MM.1S (cell line): ENCODE data around the gene PRR15.

Experiments used
- DNase-seq: peaks from one replicate; pipeline ENCODE4 v3.0.0-alpha.2; 2015
- H2AFZ ChIP-seq: fragments of 300-600 bp; sonication (generic); 2 replicates; pipeline ENCODE4 v1.6.0; 2016; ENCODE audit warnings: antibody characterized with exemption, low read length
- H3F3A ChIP-seq: fragments of 300-600 bp; sonication (generic); 2 replicates; pipeline ENCODE4 v1.6.1; 2016; ENCODE audit warnings: mild to moderate bottlenecking, antibody characterized with exemption, low read length, moderate library complexity, mixed read lengths; ENCODE audit not compliant: insufficient read depth
- H3K27ac ChIP-seq: fragments of 300-600 bp; sonication (generic); 2 replicates; pipeline ENCODE4 v1.5.1; 2016; ENCODE audit warnings: mild to moderate bottlenecking, low read length
- H3K27me3 ChIP-seq: fragments of 300-600 bp; sonication (generic); replicated peaks from 2 replicates; pipeline ENCODE4 v1.6.0; 2016; ENCODE audit warnings: low read length; ENCODE audit not compliant: insufficient read depth
- H3K36me3 ChIP-seq: fragments of 300-600 bp; sonication (generic); replicated peaks from 2 replicates; pipeline ENCODE4 v1.6.1; 2016; ENCODE audit warnings: mild to moderate bottlenecking, low read length, mixed read lengths; ENCODE audit not compliant: insufficient read depth
- H3K4me1 ChIP-seq: fragments of 300-600 bp; sonication (generic); 2 replicates; pipeline ENCODE4 v1.6.1; 2016; ENCODE audit warnings: low read length, mixed read lengths
- H3K4me2 ChIP-seq: fragments of 300-600 bp; sonication (generic); 2 replicates; pipeline ENCODE4 v1.6.0; 2016; ENCODE audit warnings: low read depth, low read length
- H3K4me3 ChIP-seq: fragments of 300-600 bp; sonication (generic); 2 replicates; pipeline ENCODE4 v1.5.1; 2016; ENCODE audit warnings: low read length, mixed read lengths
- H3K79me2 ChIP-seq: fragments of 300-600 bp; sonication (generic); 2 replicates; pipeline ENCODE4 v1.6.1; 2016; ENCODE audit warnings: mixed run types, low read length, mixed read lengths
- H3K9ac ChIP-seq: fragments of 300-600 bp; sonication (generic); 2 replicates; pipeline ENCODE4 v1.6.1; 2016; ENCODE audit warnings: low read length, mixed read lengths
- H3K9me2 ChIP-seq: fragments of 300-600 bp; sonication (generic); replicated peaks from 2 replicates; pipeline ENCODE4 v1.6.1; 2016; ENCODE audit warnings: mild to moderate bottlenecking, low read length, mixed read lengths; ENCODE audit not compliant: insufficient read depth
- H3K9me3 ChIP-seq: fragments of 300-600 bp; sonication (generic); replicated peaks from 2 replicates; pipeline ENCODE4 v1.6.1; 2016; ENCODE audit warnings: mild to moderate bottlenecking, low read length, mixed read lengths; ENCODE audit not compliant: insufficient read depth
- H4K20me1 ChIP-seq: fragments of 300-600 bp; sonication (generic); 2 replicates; pipeline ENCODE4 v1.6.1; 2016; ENCODE audit warnings: mild to moderate bottlenecking, low read length, moderate library complexity, mixed read lengths; ENCODE audit not compliant: insufficient read depth
- CTCF ChIP-seq: fragments of 300-600 bp; sonication (generic); IDR thresholded peaks from 2 replicates; pipeline ENCODE4 v1.5.1; 2016; ENCODE audit warnings: antibody characterized with exemption, low read length, mixed read lengths
- EZH2 ChIP-seq: fragments of 300-600 bp; sonication (generic); optimal IDR thresholded peaks from 2 replicates; pipeline ENCODE3; 2017; ENCODE audit warnings: low read depth, mild to moderate bottlenecking, antibody characterized with exemption, low read length, mixed read lengths
- EZH2phosphoT487 ChIP-seq: fragments of 300-600 bp; sonication (generic); IDR thresholded peaks from 2 replicates; pipeline ENCODE4 v1.6.1; 2018; ENCODE audit warnings: antibody characterized with exemption, low read length

PRR15 gene

GRCh38 chr7:29561271-29561670 lies 2.4 kb upstream of the PRR15 start:
- no peak for DNase-seq
- Histone ChIP-seq H2AFZ (no peak overlapping the region), H3K4me3 (no peak overlapping the region), H3K79me2 (peaks cover 13% of the 10 kb centered on the region), H3K9me3 (no peaks in the 10 kb centered on the region), H3K27ac (no peak overlapping the region), H3F3A (peaks cover 16% of the 10 kb centered on the region), H3K27me3 (no peaks in the 10 kb centered on the region), H3K9ac (no peak overlapping the region), H3K9me2 (no peaks in the 10 kb centered on the region), H3K36me3 (no peaks in the 10 kb centered on the region), H3K4me1 (peaks cover 4% of the 10 kb centered on the region; the same call in 1 of the 2 replicates), H4K20me1 (no peaks in the 10 kb centered on the region), H3K4me2 (no peak overlapping the region)
- TF ChIP-seq EZH2 = no peak

- H3F3A ChIP-seq = peaks cover 16% of the 10 kb centered on the region
Measured at GRCh38 chr7:29562307-29562706, 1.3 kb upstream of the PRR15 start.

GRCh38 chr7:29564496-29565223 lies 1.0 kb downstream of the PRR15 start:
- Histone ChIP-seq H3K79me2 (peaks cover 13% of the 10 kb centered on the region), H2AFZ (peak overlapping the region; percentile 87), H3K36me3 (no peaks in the 10 kb centered on the region), H3K9ac (peak overlapping the region; percentile 75), H3K9me3 (no peaks in the 10 kb centered on the region), H3K4me1 (peaks cover 11% of the 10 kb centered on the region), H3K4me3 (peak overlapping the region; percentile 83), H3K4me2 (peak overlapping the region; percentile 67), H3K9me2 (no peaks in the 10 kb centered on the region), H3K27ac (peak overlapping the region; percentile 90), H3F3A (peaks cover 27% of the 10 kb centered on the region), H3K27me3 (no peaks in the 10 kb centered on the region), H4K20me1 (no peaks in the 10 kb centered on the region)
- peak; percentile 89 for DNase-seq
- TF ChIP-seq CTCF = no peak
- TF ChIP-seq EZH2phosphoT487 = no peak
- TF ChIP-seq EZH2 = no peak

More at GRCh38 chr7:29562307-29562706, 1.3 kb upstream of the PRR15 start:
- Histone ChIP-seq H3K4me3 (peak overlapping the region; percentile 83), H3K4me1 (peaks cover 4% of the 10 kb centered on the region; the same call in 1 of the 2 replicates), H3K36me3 (no peaks in the 10 kb centered on the region), H3K4me2 (peak overlapping the region; percentile 67), H3K27ac (peak overlapping the region; percentile 13; the same call in 1 of the 2 replicates), H3K79me2 (peaks cover 13% of the 10 kb centered on the region), H3K9me3 (no peaks in the 10 kb centered on the region), H2AFZ (peak overlapping the region; percentile 59; the same call in 1 of the 2 replicates), H4K20me1 (no peaks in the 10 kb centered on the region), H3K9ac (peak overlapping the region; percentile 75; the same call in 1 of the 2 replicates), H3K9me2 (no peaks in the 10 kb centered on the region), H3K27me3 (no peaks in the 10 kb centered on the region)
- DNase-seq = no peak
- TF ChIP-seq EZH2phosphoT487 (no peak), CTCF (no peak), EZH2 (no peak)

- H3K36me3 ChIP-seq = no peaks in the 10 kb centered on the region
- H3K9ac ChIP-seq = peak overlapping the region; percentile 75; the same call in 1 of the 2 replicates
- peak overlapping the region; percentile 83 for H3K4me3 ChIP-seq
- peaks cover 13% of the 10 kb centered on the region for H3K79me2 ChIP-seq
- no peak overlapping the region; the same call in 1 of the 2 replicates for H3K27ac ChIP-seq
- DNase-seq = no peak
- no peaks in the 10 kb centered on the region for H3K9me2 ChIP-seq
- H3K4me1 ChIP-seq = peaks cover 17% of the 10 kb centered on the region
- no peaks in the 10 kb centered on the region for H4K20me1 ChIP-seq
- TF ChIP-seq CTCF = no peak
- TF ChIP-seq EZH2 = no peak
- TF ChIP-seq EZH2phosphoT487 = no peak
- H3K27me3 ChIP-seq = no peaks in the 10 kb centered on the region
- H2AFZ ChIP-seq = peak overlapping the region; percentile 87
- H3K9me3 ChIP-seq = no peaks in the 10 kb centered on the region
- peak overlapping the region; percentile 67 for H3K4me2 ChIP-seq
- peaks cover 31% of the 10 kb centered on the region for H3F3A ChIP-seq
Measured at GRCh38 chr7:29565224-29565630, 1.6 kb downstream of the PRR15 start.
